HepG2 (cell line): ENCODE results near the gene RITA1. TPM values are rescaled to one million over a fixed set of nuclear protein-coding genes. Genes with fewer than 3 reads are reported as not detected.
A peak's percentile ranks its signal among the peaks of the same experiment; 100 is the strongest.

Experiments used
- DRAP1 ChIP-seq: IDR thresholded peaks from 2 replicates; pipeline ENCODE4 v1.6.1; 2016; ENCODE audit warnings: missing genetic modification reagents, missing compliant biosample characterization
- HOXA3 ChIP-seq: sonication (generic); formaldehyde crosslinking; IDR thresholded peaks from 2 replicates; pipeline ENCODE4 v1.5.0; 2020; ENCODE audit warnings: missing genetic modification reagents
- KLF11 ChIP-seq: IDR thresholded peaks from 2 replicates; pipeline ENCODE4 v1.6.1; 2016; ENCODE audit warnings: missing compliant biosample characterization
- LCORL ChIP-seq, 2 experiments: fragments of 450-650 bp in 1 of 2; sonication (generic) in 1 of 2; formaldehyde crosslinking in 1 of 2; IDR thresholded peaks; 2 replicates each; pipeline versions ENCODE4 v1.5.0 to v1.6.1; 2017 to 2020; ENCODE audit warnings: antibody characterized with exemption in 1 of 2, missing genetic modification reagents in 1 of 2
- MAX ChIP-seq: IDR thresholded peaks from 2 replicates; pipeline ENCODE4 v1.6.1; 2012; ENCODE audit warnings: inconsistent platforms
- MYPOP ChIP-seq: sonication (generic); formaldehyde crosslinking; IDR thresholded peaks from 2 replicates; pipeline ENCODE4 v1.8.1; 2023; ENCODE audit warnings: mild to moderate bottlenecking, moderate library complexity, missing genetic modification reagents
- RERE ChIP-seq: IDR thresholded peaks from 2 replicates; pipeline ENCODE4 v1.6.1; 2016; ENCODE audit warnings: low read depth, missing genetic modification reagents, missing compliant biosample characterization
- SALL1 ChIP-seq: sonication (generic); formaldehyde crosslinking; IDR thresholded peaks from 2 replicates; pipeline ENCODE4 v1.8.0; 2022; ENCODE audit warnings: mild to moderate bottlenecking, missing genetic modification reagents
- SOX6 ChIP-seq, 2 experiments: fragments of 450-650 bp in 1 of 2; sonication (generic) in 1 of 2; formaldehyde crosslinking in 1 of 2; IDR thresholded peaks; 2 replicates each; pipeline versions ENCODE4 v1.4.0 to v1.6.1; 2017 to 2020; ENCODE audit warnings: antibody characterized with exemption in 1 of 2, mild to moderate bottlenecking in 1 of 2, missing genetic modification reagents in 1 of 2
- TFDP1 ChIP-seq: IDR thresholded peaks from 2 replicates; pipeline ENCODE4 v1.6.1; 2016; ENCODE audit warnings: missing compliant biosample characterization, missing genetic modification reagents, borderline replicate concordance
- TRIM24 ChIP-seq: sonication (generic); formaldehyde crosslinking; IDR thresholded peaks from 2 replicates; pipeline ENCODE4 v1.8.0; 2022; ENCODE audit warnings: mild to moderate bottlenecking, missing genetic modification reagents
- ZBTB34 ChIP-seq: sonication (generic); formaldehyde crosslinking; IDR thresholded peaks from 2 replicates; pipeline ENCODE4 v1.8.0; 2022; ENCODE audit warnings: mild to moderate bottlenecking, missing genetic modification reagents
- ZMAT3 ChIP-seq: sonication (generic); formaldehyde crosslinking; conservative IDR thresholded peaks from 2 replicates; pipeline ENCODE4 v1.7.0; 2021; ENCODE audit warnings: missing genetic modification reagents
- ZNF101 ChIP-seq: sonication (generic); formaldehyde crosslinking; IDR thresholded peaks from 2 replicates; pipeline ENCODE4 v1.4.0; 2020; ENCODE audit warnings: mild to moderate bottlenecking, low read depth, missing genetic modification reagents, borderline replicate concordance
- ZNF30 ChIP-seq: sonication (generic); formaldehyde crosslinking; IDR thresholded peaks from 2 replicates; pipeline ENCODE4 v1.5.0; 2020; ENCODE audit warnings: mild to moderate bottlenecking, missing genetic modification reagents
- polyA plus RNA-seq, 8 experiments: library from polyadenylated mRNA; depleted of rRNA in 3 of 8; stranded (reverse) in 7 of 8; unstranded in 1 of 8; fragments of >200 nt; fragmentation: Illumina TruSeq in 4 of 8; extraction: Trizol in 4 of 8; gene quantifications; 2 replicates each; pipeline versions ENCODE4 v1.2.1 to v1.2.3, GENCODE V29; 2011 to 2016; ENCODE audit warnings: low read depth in 4 of 8, missing spikeins in 1 of 8, mixed read lengths in 1 of 8; ENCODE audit not compliant: insufficient read depth in 1 of 8
- total RNA-seq, 5 experiments: library from RNA; depleted of rRNA; stranded (reverse); fragments of >200 nt; fragmentation: Illumina TruSeq; extraction: Trizol; gene quantifications; 2 replicates each; pipeline ENCODE4 v1.2.3, GENCODE V29; 2016; ENCODE audit warnings: low read depth in 1 of 5
- TF ChIP-seq, protein P1 (sequence below): sonication (generic); formaldehyde crosslinking; IDR thresholded peaks from 2 replicates; pipeline ENCODE4 v1.8.1; 2022; ENCODE audit warnings: mild to moderate bottlenecking, missing genetic modification reagents

The RITA1 gene
- total and polyA plus RNA-seq, 2 of the 13 experiments (the other 11 are each of a cell fraction or from before 2014, with no cell fraction given), result 12.4 to 28.9 TPM

GRCh38 chr12:113230315-113231234 is 45.1 kb downstream of the RITA1 start (continued):
- peak; percentile 50; the same call in 1 of the 2 replicates for TF ChIP-seq RERE (CRISPR knock-in tag)
- TF ChIP-seq DRAP1 (CRISPR knock-in tag), result 0 out of 2 replicates have a peak, but pooled peaks have one; percentile 35
- no peak for TF ChIP-seq ZNF30 (CRISPR knock-in tag)
- TF ChIP-seq ZBTB34 (CRISPR knock-in tag), result 0 out of 2 replicates have a peak, but pooled peaks have one; percentile 47
- TF ChIP-seq, protein P1, sequence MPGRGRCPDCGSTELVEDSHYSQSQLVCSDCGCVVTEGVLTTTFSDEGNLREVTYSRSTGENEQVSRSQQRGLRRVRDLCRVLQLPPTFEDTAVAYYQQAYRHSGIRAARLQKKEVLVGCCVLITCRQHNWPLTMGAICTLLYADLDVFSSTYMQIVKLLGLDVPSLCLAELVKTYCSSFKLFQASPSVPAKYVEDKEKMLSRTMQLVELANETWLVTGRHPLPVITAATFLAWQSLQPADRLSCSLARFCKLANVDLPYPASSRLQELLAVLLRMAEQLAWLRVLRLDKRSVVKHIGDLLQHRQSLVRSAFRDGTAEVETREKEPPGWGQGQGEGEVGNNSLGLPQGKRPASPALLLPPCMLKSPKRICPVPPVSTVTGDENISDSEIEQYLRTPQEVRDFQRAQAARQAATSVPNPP (CRISPR knock-in tag), result peak; percentile 50; the same call in 1 of the 2 replicates
- TF ChIP-seq KLF11 (CRISPR knock-in tag), result 0 out of 2 replicates have a peak, but pooled peaks have one; percentile 66
- no peak for TF ChIP-seq ZNF101 (CRISPR knock-in tag)
- peak; percentile 78; the same call in 1 of the 2 replicates for TF ChIP-seq TFDP1 (CRISPR knock-in tag)
- no peak for TF ChIP-seq MYPOP (CRISPR knock-in tag)
- TF ChIP-seq SOX6 (IDR thresholded peaks at IDR 0.05), result no peak
- peak; percentile 50 for TF ChIP-seq SOX6 (CRISPR knock-in tag; IDR thresholded peaks at IDR 0.05)
- peak; percentile 66 for TF ChIP-seq HOXA3 (CRISPR knock-in tag)
- peak; percentile 72 for TF ChIP-seq SALL1 (CRISPR knock-in tag)
- peak; percentile 50 for TF ChIP-seq MAX
- TF ChIP-seq ZMAT3 (CRISPR knock-in tag), result peak; percentile 61; the same call in 1 of the 2 replicates
- TF ChIP-seq TRIM24 (CRISPR knock-in tag), result no peak
- 0 out of 2 replicates have a peak, but pooled peaks have one; percentile 46 for TF ChIP-seq LCORL (IDR thresholded peaks at IDR 0.05)
- TF ChIP-seq LCORL (CRISPR knock-in tag; IDR thresholded peaks at IDR 0.05), result no peak
